ENCODE data around the gene ACBD4.

Gene ACBD4

GRCh38 chr17:45104497-45104896 is 31.0 kb upstream of the ACBD4 start:
- no peak for DNase-seq (ENCODE audit: low read depth)

DNA sequence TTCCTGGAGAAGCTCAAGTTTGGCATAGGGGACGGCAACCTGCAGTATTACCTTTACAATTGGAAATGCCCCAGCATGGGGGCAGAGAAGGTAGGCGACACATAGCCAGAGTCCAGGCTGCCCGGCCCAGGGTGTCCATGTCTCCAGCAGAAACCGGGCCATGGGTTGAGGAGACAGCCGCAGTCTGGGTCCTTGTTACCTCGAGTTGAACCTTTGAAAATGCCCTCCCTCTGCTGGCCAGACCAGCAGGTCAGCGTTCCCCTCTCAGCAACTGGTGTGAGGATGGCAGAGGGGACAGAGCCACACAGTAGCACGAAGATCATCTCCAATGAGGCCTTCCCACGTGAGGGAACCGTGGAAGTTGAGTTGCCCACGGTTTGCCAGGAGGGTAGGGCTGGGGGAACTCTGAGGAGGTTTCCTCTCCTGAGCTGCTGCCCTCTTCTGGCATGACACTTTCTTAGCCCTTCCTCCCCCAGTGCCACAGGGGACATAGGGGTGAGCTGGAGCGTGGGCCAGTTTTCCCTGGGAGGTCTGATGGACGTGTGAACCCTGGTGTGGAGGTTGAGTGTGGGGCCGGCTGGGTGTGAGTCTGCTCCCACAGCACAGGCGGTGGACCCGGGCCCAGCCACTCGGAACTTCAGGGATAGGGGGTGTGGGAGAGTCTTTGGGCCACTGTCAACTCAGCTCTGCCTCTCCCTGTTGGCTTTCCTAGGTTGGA is 30.4 kb upstream of the ACBD4 start:
- no peak for DNase-seq (ENCODE audit: low read depth)

GRCh38 chr17:45106096-45106495 is 29.4 kb upstream of the ACBD4 start:
- no peak for DNase-seq (ENCODE audit: low read depth)

DNA sequence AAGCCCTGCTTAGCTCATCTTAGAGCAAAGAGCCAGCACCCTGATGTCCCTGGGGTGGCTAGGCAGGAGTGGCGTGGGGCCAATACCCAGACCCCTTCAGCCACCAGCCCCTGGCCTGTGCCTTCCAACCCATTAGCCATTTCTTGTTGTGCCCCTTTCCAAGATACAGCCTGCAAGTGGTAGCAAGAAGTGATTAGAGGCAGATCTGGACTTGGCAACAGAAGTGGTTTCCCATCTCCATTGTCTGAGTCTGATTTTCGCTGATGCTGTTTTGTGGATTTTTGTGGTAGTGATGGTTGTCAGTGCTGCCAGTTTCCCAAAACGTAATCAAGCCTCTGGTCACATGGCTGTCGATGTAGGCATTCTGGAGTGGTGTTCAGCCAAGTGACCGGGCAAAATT is 28.9 kb upstream of the ACBD4 start:
- DNase-seq (ENCODE audit: low read depth), result no peak

GRCh38 chr17:45107293-45108010 is 28.0 kb upstream of the ACBD4 start:
- DNase-seq (ENCODE audit: low read depth), result no peak

- no peak for DNase-seq (ENCODE audit: low read depth)
Observed at GRCh38 chr17:45108051-45108450, 27.4 kb upstream of the ACBD4 start.

- DNase-seq (ENCODE audit: low read depth), result no peak
Observed at GRCh38 chr17:45108595-45109521, 26.6 kb upstream of the ACBD4 start.

GRCh38 chr17:45110676-45111611 is 24.5 kb upstream of the ACBD4 start:
- no peak for DNase-seq (ENCODE audit: low read depth)

DNA sequence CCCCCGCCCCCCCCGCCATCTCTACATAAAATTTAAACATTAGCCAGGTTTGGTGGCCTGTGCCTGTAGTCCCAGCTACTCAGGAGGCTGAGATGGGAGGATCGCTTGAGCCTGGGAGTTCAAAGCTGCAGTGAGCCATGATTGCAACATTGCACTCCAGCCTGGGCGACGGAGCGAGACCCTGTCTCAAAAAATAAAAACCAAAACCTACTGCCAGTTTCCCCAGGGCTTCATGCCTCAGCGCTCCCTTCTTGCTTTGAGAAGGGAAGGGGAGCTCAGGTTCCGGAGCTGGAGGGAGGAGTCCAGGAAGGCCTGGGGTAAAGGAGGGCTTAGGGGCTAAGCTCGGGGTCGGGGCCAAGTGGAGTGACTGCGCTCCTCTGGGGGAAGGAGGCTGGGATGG is 23.6 kb upstream of the ACBD4 start:
- no peak for DNase-seq (ENCODE audit: low read depth)

- no peak for DNase-seq (ENCODE audit: low read depth)
Observed at GRCh38 chr17:45112559-45113423, 22.7 kb upstream of the ACBD4 start.

GRCh38 chr17:45113424-45113754 is 22.1 kb upstream of the ACBD4 start:
- DNase-seq (ENCODE audit: low read depth), result no peak

DNA sequence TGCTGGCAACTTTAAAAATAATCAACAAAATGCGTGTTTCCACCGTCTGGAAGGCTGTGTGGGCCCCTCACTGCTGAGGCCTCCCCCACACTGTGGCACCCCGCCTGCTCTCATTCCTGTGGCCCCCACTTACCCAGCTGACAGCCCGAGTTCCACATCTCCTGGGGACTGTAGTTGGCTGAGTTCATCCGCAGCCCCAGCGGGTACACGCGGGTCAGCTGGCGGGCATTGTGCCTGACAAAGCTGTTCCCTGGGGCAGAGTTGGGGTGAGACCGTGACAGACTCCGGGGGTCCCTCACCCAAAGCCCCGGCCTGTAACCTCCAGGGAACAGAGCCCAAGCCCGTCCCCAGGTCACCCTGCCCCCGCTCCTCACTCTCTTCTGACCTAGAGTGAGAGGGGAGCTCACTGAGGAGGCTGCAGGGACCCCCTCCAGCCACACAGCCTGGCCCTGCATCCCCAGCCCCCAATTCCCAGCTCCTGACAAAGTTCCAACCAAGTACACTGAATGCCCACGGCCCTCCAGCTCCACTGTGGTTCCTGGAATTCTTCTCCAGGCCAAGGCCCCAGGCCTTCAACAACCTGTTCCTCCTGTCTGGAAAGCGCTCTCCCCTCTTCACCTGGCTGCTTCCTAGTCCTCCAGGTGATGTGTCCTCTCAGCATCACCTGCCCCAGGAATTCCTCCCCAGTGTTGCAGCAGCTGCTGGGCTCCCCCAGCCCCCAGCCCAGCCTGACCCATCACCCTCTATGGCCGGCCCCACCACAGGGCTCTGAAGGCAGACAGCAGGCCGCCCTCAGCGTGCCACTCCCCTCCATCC is 21.2 kb upstream of the ACBD4 start:
- no peak for DNase-seq (ENCODE audit: low read depth)

DNA sequence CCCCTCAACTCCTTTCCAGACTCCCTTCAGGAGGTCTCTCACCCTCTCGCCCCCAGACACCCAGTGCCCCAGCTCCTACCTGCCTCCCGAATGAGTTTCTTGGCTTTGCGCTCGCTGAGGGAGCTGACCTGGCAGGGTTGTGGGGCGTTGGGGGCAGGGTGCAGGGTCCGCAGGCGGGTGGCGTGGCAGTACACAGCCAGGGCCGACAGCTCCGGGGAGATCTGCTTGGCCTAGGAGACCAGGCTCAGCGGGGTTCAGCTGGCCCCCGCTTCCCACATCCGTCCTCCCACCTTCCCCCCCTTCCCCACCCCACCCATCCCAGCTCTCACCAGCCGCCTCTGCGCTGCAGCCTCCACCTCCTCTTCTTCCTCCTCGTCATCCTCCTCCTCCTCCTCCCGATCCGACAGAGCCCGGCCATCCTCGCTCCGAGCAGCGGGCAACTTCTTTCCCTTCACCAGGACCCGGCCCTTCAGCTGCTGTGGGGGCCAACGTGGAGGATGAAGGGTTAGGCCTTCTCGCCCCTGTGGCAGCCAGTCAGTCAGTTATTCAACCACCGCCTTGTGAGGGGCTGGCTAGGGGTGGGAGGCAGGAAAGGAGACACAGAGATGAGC is 20.4 kb upstream of the ACBD4 start:
- DNase-seq (ENCODE audit: low read depth), result no peak

DNA sequence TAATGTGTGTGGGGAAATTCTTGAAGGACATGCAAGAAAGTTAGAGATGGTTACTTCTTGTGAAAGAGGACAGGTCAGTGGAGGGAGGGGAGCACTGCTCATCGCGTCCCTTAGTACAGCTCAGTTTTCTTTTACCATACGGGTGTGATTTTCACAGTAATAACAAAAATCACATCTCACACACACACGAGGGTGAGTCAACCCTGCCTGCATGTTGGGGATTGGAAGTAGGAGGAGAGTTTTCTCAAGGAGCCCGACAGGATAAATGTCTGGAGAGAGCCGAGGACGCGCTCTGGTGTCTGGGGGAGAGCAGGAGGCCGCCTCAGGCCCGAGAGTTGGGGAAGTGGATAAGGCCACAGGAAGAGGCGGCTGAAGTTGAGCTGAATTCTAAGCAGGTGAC is 19.6 kb upstream of the ACBD4 start:
- no peak for DNase-seq (ENCODE audit: low read depth)

- DNase-seq (ENCODE audit: low read depth), result no peak
Observed at GRCh38 chr17:45116434-45117016, 19.0 kb upstream of the ACBD4 start.

DNA sequence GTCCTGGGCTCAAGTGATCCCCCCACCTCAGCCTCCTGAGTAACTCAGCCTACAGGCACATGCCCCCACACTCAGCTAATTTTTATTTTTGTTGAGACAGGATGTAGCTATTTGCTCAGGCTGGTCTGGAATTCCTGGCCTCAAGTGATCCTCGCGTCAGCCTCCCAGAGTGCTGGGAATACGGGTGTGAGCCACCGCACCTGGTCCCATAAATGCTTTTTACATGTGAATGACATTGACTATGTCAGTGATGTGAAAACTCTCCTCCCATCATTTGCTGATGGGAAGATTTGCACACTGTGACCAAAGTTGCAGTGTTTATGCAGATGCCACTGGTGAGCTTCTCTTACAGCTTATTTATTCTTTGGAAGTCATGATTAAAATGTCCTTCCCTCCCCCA is 18.2 kb upstream of the ACBD4 start:
- no peak for DNase-seq (ENCODE audit: low read depth)

DNA sequence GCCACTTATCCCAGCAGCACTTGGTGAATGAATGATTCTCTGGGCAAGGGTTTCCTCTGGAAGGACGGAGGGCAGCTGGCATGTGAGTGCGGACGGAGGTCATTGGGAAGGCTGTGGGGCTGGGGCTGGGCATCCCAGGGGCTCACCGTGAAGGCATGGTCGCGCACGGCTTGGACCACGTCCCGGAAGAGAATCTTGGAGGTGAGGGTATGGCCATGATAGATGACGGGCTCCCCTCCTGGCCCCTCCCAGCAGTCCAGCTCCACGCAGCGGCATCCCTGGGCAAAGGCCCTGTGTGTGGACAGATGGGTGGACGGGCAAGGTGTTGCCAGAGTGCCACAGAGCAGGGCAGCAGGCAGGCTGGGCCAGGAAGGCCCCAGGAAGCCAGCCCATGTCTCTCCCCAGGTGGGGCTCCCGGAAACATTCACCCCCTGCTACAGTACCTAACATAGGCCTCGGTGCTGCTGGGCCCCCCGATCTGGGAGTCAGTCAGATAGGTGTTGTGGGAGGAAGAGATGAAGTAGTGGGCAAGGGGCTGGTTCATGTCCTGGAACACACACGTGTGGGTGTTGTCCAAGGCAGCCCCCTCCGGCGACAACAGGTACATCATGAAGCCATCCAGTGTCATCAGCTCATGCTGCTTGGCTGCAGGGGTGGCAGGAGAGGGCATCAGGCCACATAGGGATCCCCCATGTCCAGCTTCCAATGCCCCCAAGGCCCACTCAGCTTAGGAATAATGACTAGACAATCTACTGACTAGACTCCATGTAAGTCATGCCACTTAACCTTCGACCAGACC is 17.4 kb upstream of the ACBD4 start:
- DNase-seq (ENCODE audit: low read depth), result no peak

DNA sequence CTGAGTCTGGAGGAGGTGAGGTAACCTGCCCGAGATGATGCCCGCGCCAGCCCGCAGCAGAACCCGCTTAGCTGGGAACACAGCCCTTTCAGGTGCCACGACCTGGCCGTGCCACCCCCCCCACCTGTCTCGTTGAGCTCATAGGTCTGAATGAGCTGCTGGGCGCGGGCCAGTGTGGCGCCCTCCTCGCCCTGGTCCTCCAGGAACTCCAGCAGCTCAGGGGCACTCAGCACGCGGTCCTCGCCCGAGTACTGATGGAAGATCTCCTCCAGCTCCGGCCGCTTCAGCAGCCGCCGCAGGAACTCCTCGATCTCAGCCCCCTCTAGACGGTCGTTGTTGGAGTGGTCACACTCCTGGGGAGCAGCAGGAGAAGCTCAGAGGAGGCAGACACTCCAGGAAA is 16.8 kb upstream of the ACBD4 start:
- no peak for DNase-seq (ENCODE audit: low read depth)
